Erythroblast (primary cell): ENCODE data around the gene CCHCR1.

Experiments used
- GATA1 ChIP-seq: IDR thresholded peaks from 2 replicates; pipeline ENCODE4 v1.6.1; 2011; ENCODE audit warnings: low read depth, mild to moderate bottlenecking, control low read depth, low read length, moderate library complexity
- POLR2A ChIP-seq: IDR thresholded peaks from 2 replicates; pipeline ENCODE4 v1.6.1; 2011; ENCODE audit warnings: mild to moderate bottlenecking, low read length

- TF ChIP-seq POLR2A = no peak
- TF ChIP-seq GATA1 = no peak
These were observed 39.4 kb downstream of the CCHCR1 start for GRCh38 chr6:31118178-31118577.
